HepG2 (cell line): Measurements from ENCODE around the gene AP2B1. TPM values are rescaled to one million over a fixed set of nuclear protein-coding genes. Genes with fewer than 3 reads are reported as not detected.
"Not testable (repeated sequence)": the region's sequence is repeated elsewhere in the genome, so short reads cannot be mapped to it uniquely, and the experiment has no call there.

Source experiments
- ATAC-seq: fragments of 200-7000 bp; cut with Tn5 transposase; 3 replicates; pipeline ENCODE4 v1.9.1; 2020; ENCODE audit warnings: mild to moderate bottlenecking, moderate library complexity
- BruUV-seq: library from RNA; stranded (reverse); fragments of 400-500 nt; replicated peaks from 2 replicates; lab custom pipeline; 2021; lab: Mats Ljungman, UMichigan
- CTCF ChIA-PET: fragments of 300-600 bp; formaldehyde crosslinking; extraction: SDS; loops from one replicate; lab custom pipeline; 2021; ENCODE audit warnings: low total read pairs, inconsistent platforms, low intra/inter-chr PET ratio; lab: Yijun Ruan, JAX
- POLR2A ChIA-PET: fragments of 350-600 bp; sonication (Branson Sonifier 250); formaldehyde crosslinking; loops from one replicate; lab custom pipeline; 2020; ENCODE audit warnings: antibody characterized with exemption, inconsistent platforms; lab: Yijun Ruan, JAX
- DNase-seq: peaks from one replicate; pipeline ENCODE4 v3.0.0-alpha.2; 2015; ENCODE audit warnings: low spot score
- FAIRE-seq: peaks from 3 replicates; lab custom pipeline; 2011; peaks lifted over from hg19 to GRCh38; lab: Jason Lieb, UNC
- H2AFZ ChIP-seq: one replicate; pipeline ENCODE4 v1.6.1; 2011; ENCODE audit warnings: low read length, inconsistent platforms
- H3K27ac ChIP-seq: fragments of 300-600 bp; 3 replicates; pipeline ENCODE4 v1.8.0; 2011; ENCODE audit warnings: mixed run types, mild to moderate bottlenecking, mixed read lengths, low read length, inconsistent platforms; ENCODE audit not compliant: insufficient read depth; ENCODE audit errors: extremely low read length
- H3K27me3 ChIP-seq, 2 experiments: fragments of 200-600 bp in 1 of 2; 2 replicates in 1 of 2; 3 replicates in 1 of 2; pipeline versions ENCODE4 v1.6.0 to v1.8.0; 2011; ENCODE audit warnings: low read length in 2 of 2, mild to moderate bottlenecking in 2 of 2, moderate library complexity in 2 of 2, inconsistent platforms in 1 of 2; ENCODE audit not compliant: insufficient read depth in 2 of 2, control insufficient read depth in 1 of 2
- H3K36me3 ChIP-seq, 2 experiments: fragments of 200-600 bp in 1 of 2; replicated peaks in 1 of 2; 2 replicates in 1 of 2; 3 replicates in 1 of 2; pipeline versions ENCODE4 v1.5.1 to v1.8.0; 2011; ENCODE audit warnings: low read length in 2 of 2, inconsistent platforms in 1 of 2; ENCODE audit not compliant: insufficient read depth in 2 of 2, control insufficient read depth in 1 of 2
- H3K4me1 ChIP-seq: 2 replicates; pipeline ENCODE4 v1.5.1; 2012; ENCODE audit warnings: low read length, inconsistent platforms; ENCODE audit not compliant: insufficient read depth
- H3K4me2 ChIP-seq: 2 replicates; pipeline ENCODE4 v1.6.0; 2011; ENCODE audit warnings: low read depth, low read length, inconsistent platforms
- H3K4me3 ChIP-seq, 3 experiments: fragments of 200-600 bp in 1 of 3; sonication (generic), shearing (Covaris generic) in 1 of 3; replicated peaks in 1 of 3; 2 replicates each; pipeline ENCODE4 v1.5.1; 2011 to 2016; ENCODE audit warnings: low read length in 3 of 3, inconsistent platforms in 2 of 3, low read depth in 2 of 3, mild to moderate bottlenecking in 2 of 3, control low read depth in 1 of 3, mixed read lengths in 1 of 3; ENCODE audit not compliant: insufficient read depth in 1 of 3
- H3K79me2 ChIP-seq: one replicate; pipeline ENCODE4 v1.6.1; 2011; ENCODE audit warnings: low read length, inconsistent platforms; ENCODE audit not compliant: insufficient read depth
- H3K9ac ChIP-seq: 2 replicates; pipeline ENCODE4 v1.6.0; 2011; ENCODE audit warnings: mild to moderate bottlenecking, low read depth, low read length, inconsistent platforms; ENCODE audit not compliant: insufficient read depth
- H3K9me3 ChIP-seq: 2 replicates; pipeline ENCODE4 v1.5.1; 2012; ENCODE audit warnings: mild to moderate bottlenecking, low read length
- H4K20me1 ChIP-seq: 2 replicates; pipeline ENCODE4 v1.6.0; 2011; ENCODE audit warnings: inconsistent platforms, mild to moderate bottlenecking, low read length, moderate library complexity; ENCODE audit not compliant: insufficient read depth
- ZC3H4 ChIP-seq: sonication (generic); formaldehyde crosslinking; IDR thresholded peaks from 2 replicates; pipeline ENCODE4 v1.4.0; 2020; ENCODE audit warnings: missing genetic modification reagents, borderline replicate concordance
- ZNF121 ChIP-seq: sonication (generic); formaldehyde crosslinking; IDR thresholded peaks from 2 replicates; pipeline ENCODE4 v1.5.0; 2020; ENCODE audit warnings: mild to moderate bottlenecking, missing genetic modification reagents
- WGBS: methylation state at CpG from one replicate; pipeline ENCODE4 v1.1.6; 2017; ENCODE audit warnings: low lambda C conversion rate; 5-methylcytosine and 5-hydroxymethylcytosine counted together
- in situ Hi-C: cut with HindIII; loops from 2 replicates; pipeline ENCODE4 v1.10.0; 2017; ENCODE audit warnings: low pct_unique_long_range_greater_than_20kb; ENCODE audit not compliant: extremely low pct_ligation_motif_present
- intact Hi-C: fragments of 100-400 bp; cut with micrococcal nuclease; formaldehyde crosslinking; loops from one replicate; pipeline ENCODE4 v1.10.0; 2022; ENCODE audit not compliant: unreplicated experiment
- polyA plus RNA-seq, 8 experiments: library from polyadenylated mRNA; depleted of rRNA in 3 of 8; stranded (reverse) in 7 of 8; unstranded in 1 of 8; fragments of >200 nt; fragmentation: Illumina TruSeq in 4 of 8; extraction: Trizol in 4 of 8; gene quantifications; 2 replicates each; pipeline versions ENCODE4 v1.2.1 to v1.2.3, GENCODE V29; 2011 to 2016; ENCODE audit warnings: low read depth in 4 of 8, missing spikeins in 1 of 8, mixed read lengths in 1 of 8; ENCODE audit not compliant: insufficient read depth in 1 of 8
- total RNA-seq, 5 experiments: library from RNA; depleted of rRNA; stranded (reverse); fragments of >200 nt; fragmentation: Illumina TruSeq; extraction: Trizol; gene quantifications; 2 replicates each; pipeline ENCODE4 v1.2.3, GENCODE V29; 2016; ENCODE audit warnings: low read depth in 1 of 5
- TF ChIP-seq, protein P1 (sequence below): fragments of 450-650 bp; IDR thresholded peaks from 2 replicates; pipeline ENCODE4 v1.6.1; 2016

AP2B1 gene
- total and polyA plus RNA-seq, 2 of the 13 experiments (the other 11 are each of a cell fraction or from before 2014, with no cell fraction given) = 23.8 to 71.3 TPM

GRCh38 chr17:35703308-35703707 lies 116.2 kb downstream of the AP2B1 start:
- BruUV-seq, H3K27ac ChIP-seq, H3K9ac ChIP-seq, FAIRE-seq, CTCF ChIA-PET, H3K4me2 ChIP-seq, DNase-seq, ATAC-seq, H3K27me3 ChIP-seq, H4K20me1 ChIP-seq, intact Hi-C loops, POLR2A ChIA-PET, H3K9me3 ChIP-seq, H3K79me2 ChIP-seq, H3K4me3 ChIP-seq, H2AFZ ChIP-seq, H3K36me3 ChIP-seq: not testable (repeated sequence)
- in situ Hi-C loops = loop anchor here (25.0 kb wide), 1 partner anchor 109 kb away; the partner anchor contains the start of gene TAF15
- TF ChIP-seq, protein P1, sequence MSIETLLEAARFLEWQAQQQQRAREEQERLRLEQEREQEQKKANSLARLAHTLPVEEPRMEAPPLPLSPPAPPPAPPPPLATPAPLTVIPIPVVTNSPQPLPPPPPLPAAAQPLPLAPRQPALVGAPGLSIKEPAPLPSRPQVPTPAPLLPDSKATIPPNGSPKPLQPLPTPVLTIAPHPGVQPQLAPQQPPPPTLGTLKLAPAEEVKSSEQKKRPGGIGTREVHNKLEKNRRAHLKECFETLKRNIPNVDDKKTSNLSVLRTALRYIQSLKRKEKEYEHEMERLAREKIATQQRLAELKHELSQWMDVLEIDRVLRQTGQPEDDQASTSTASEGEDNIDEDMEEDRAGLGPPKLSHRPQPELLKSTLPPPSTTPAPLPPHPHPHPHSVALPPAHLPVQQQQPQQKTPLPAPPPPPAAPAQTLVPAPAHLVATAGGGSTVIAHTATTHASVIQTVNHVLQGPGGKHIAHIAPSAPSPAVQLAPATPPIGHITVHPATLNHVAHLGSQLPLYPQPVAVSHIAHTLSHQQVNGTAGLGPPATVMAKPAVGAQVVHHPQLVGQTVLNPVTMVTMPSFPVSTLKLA = 0 out of 2 replicates have a peak, but pooled peaks have one; percentile 10
- WGBS = 100% methylated on average over 2 of the region's 2 CpGs
- H3K4me1 ChIP-seq = peaks cover 16% of the 10 kb centered on the region

DNA sequence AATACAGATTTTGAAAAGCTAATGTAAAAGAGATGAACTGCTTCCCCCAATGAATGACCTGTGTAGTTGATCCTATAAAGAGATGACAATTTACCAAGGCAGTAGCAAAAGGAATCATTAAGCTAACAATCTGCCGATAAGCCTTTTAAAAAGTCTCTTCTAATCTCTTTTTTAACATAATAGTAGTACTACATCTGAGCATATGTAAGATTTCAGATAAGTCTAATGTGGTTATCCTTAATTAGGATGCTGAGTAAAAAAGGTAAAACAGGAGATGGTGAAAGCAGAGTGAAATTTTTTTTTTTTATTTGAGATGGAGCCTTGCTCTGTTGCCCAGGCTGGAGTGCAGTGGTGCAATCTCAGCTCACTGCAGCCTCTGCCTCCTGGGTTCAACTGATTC lies 118.1 kb downstream of the AP2B1 start:
- H3K9ac ChIP-seq = no peak overlapping the region
- H3K27me3 ChIP-seq = no peaks in the 10 kb centered on the region
- H3K9me3 ChIP-seq = no peaks in the 10 kb centered on the region
- ChIA-PET CTCF (no interaction called here), POLR2A (no interaction called here)
- H3K4me1 ChIP-seq = peaks cover 16% of the 10 kb centered on the region
- 97% methylated on average over 1 of the region's 1 CpG for WGBS
- H4K20me1 ChIP-seq = 0 out of 2 replicates have a peak, but pooled peaks cover 4% of the 10 kb centered on the region
- ATAC-seq (no peak), FAIRE-seq (no peak), DNase-seq (no peak)
- no peak overlapping the region for H3K27ac ChIP-seq
- no TSS peak for BruUV-seq
- peaks cover 2 to 12% of the 10 kb centered on the region in 2 experiments for H3K36me3 ChIP-seq
- intact Hi-C loops = no loop called here
- H3K4me2 ChIP-seq = no peak overlapping the region
- in situ Hi-C loops = loop anchor here (25.0 kb wide), 1 partner anchor 107 kb away; the partner anchor contains the start of gene TAF15
- H3K79me2 ChIP-seq = no peaks in the 10 kb centered on the region
- no peak for TF ChIP-seq ZC3H4 (CRISPR knock-in tag)
- peak; percentile 56; the same call in 1 of the 2 replicates for TF ChIP-seq ZNF121 (CRISPR knock-in tag)
- H3K4me3 ChIP-seq = no peak overlapping the region
- no peak overlapping the region for H2AFZ ChIP-seq
